HG02759 (cell line): Measurements from ENCODE around the gene SLC26A2.

Experiments used
- ATAC-seq: cut with Tn5 transposase; IDR thresholded peaks from one replicate; pipeline ENCODE4 v1.9.1; 2021; ENCODE audit warnings: mild to moderate bottlenecking, moderate library complexity; ENCODE audit not compliant: unreplicated experiment

Gene SLC26A2

DNA sequence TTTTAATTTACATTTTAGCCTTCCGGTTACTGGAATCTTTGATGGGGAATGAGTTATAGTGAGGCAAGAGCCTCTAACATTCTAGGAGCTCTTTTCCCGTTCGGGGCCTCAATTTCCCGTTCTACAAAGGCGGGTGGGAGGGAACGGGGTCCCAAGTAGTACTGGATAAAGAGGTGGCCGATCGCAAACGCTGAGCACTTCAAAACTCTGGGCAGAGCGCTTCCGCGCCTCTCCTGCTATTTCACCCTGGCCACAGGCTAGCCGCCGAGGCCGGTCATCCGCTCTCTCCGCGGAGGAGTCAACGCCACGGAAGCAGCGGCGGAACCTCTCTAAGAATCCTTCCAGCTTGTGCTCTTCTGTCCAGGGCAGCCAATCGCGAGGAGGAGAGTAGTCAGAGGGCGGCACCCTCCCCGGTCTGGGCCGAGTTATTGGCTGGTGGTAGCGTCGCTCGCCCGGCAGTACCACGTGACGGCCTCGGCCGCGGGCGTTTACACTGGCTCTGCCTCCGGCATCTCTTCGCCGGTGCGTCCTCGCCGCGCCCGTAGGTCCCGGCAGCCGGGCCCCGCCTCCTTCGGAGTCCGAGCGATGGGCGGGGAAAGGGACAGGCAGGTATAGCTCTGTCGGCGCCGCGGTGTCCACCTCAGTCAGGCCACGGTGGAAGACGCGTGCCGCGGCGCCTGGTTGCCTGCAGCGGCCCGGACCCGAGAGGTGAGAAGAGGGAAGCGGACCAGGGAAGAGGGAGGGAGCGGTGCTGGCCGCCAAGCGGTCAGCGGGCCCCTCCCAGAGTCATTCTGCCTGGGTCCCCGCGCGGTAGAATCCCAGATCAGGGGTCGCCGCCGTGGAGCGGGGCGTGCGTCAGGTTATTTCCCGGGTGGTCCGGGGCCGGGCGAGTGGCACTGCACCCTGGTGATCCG is at the start of gene SLC26A2:
SLC26A2 (plus strand) TSS at position 487 of the 914 bp plus-strand sequence. CDS start 16,895 bp downstream, outside the sequence.
- peak; percentile 99 for ATAC-seq

DNA sequence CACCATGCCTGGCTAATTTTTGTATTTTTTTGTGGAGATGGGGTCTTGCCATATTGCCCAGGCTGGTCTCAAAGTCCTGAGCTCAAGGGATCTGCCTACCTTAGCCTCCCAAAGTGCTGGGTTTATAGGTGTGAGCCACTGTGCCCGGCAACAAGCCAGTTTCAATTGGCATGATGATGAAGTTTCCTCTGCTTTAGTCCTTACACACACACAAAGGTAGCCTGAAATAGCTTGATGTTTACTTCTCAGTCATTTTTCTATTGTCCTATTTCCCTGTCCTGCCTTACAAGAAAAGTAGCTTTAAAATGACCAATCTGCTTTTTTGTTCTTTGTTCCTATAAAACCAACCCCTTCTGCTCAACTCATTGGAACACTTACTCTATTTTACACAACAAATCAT is 49.5 kb upstream of the SLC26A2 start:
- ATAC-seq = no peak

- ATAC-seq = no peak
These were observed 48.2 kb upstream of the SLC26A2 start for GRCh38 chr5:149912226-149912871.

- ATAC-seq = no peak
These were observed 46.8 kb upstream of the SLC26A2 start for GRCh38 chr5:149913436-149914419.

DNA sequence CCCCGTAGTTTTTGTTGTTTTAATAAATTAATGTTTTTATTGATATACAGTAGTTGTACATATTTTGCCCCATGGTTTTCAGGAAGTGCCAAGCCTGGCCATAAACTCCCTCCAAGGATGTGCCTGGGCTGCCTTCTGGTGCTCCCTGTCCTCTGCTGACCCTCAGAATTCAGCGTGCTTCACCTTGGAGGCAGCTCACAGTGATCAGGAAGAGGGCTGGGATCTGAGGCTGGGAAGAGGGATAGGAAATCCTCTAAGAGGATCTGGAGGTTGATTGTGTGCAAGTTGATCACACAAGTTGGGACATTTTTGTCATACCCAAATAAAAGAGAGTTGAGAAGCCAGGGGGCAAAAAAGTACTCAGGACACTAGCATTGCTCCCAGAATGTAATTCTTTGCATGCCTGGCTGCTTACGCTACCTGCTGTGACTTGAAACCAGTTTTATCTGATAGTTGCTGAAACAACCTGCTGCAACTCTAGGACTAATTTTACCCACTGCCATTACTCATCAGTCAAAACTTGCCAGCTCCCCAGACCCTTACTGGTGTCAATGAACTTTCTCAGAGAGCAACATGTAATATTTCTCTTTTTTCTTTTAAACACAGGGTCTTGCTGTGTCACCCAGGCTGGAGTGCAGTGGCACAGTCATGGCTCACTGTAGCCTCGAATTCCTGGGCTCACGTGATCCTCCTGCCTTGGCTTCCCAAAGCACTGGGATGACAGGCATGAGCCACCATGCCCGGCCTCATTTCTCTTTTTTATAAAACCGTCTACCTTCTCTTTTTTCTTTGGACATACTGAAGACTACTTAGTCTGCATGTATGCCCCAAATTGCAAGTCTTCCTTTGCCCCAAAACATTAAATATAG is 44.9 kb upstream of the SLC26A2 start:
- no peak for ATAC-seq

DNA sequence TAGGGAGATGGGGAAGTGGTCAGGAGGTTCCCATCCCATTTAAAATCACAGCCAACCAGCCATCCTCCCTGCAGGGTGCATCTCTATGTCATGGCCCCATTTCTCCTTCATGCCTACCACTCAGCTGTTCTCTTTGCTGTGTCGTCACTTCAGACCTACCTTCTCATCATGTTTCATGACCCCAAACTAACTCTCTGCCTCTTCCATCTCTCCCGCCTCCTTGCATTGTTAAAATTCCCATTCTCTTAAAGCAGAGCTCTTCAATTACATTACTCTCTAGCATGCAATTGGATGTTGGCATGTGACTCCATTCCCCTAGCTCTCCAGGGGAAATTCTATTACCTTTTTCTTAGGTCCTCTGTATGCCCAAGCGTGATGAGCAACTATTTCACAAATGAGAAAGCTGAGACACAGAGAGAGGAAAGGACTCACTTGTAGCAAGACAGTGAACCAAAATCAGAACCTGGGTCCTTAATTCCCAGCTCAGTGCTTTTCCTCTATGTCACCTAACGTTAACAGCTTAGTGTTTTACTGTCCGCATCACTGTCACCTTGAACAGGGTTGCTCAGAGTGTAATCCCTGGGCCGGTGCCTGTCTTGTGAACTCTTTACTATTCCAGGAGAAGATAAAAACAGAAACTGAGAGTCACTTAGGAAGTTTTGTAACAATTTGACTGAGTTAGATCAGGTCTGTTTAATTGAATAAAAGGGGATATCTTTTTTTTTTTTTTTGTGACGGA is 44.1 kb upstream of the SLC26A2 start:
- no peak for ATAC-seq

GRCh38 chr5:149917073-149917676 is 43.4 kb upstream of the SLC26A2 start:
- ATAC-seq = no peak

GRCh38 chr5:149921597-149921996 is 39.0 kb upstream of the SLC26A2 start:
- no peak for ATAC-seq

DNA sequence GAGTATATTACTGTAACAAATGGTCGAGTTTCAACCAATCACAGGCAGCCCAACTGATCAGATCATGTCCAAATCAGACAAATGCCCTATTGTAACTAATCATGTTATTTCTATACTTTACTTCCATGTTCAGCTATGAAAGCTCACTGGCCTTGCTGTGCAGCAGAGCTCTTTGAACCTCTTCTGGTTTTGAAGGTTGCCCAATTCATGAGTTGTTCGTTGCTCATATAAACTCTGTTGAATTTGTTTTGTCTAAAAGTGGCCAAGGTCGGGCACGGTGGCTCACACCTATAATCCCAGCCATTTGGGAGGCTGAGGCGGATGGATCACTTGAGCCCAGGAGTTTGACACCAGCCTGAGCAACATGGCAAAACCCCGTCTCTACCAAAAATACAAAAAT is 37.6 kb upstream of the SLC26A2 start:
- no peak for ATAC-seq

GRCh38 chr5:149924486-149924885 is 36.1 kb upstream of the SLC26A2 start:
- ATAC-seq = no peak

- ATAC-seq = no peak
These were observed 30.4 kb upstream of the SLC26A2 start for GRCh38 chr5:149930043-149930748.

DNA sequence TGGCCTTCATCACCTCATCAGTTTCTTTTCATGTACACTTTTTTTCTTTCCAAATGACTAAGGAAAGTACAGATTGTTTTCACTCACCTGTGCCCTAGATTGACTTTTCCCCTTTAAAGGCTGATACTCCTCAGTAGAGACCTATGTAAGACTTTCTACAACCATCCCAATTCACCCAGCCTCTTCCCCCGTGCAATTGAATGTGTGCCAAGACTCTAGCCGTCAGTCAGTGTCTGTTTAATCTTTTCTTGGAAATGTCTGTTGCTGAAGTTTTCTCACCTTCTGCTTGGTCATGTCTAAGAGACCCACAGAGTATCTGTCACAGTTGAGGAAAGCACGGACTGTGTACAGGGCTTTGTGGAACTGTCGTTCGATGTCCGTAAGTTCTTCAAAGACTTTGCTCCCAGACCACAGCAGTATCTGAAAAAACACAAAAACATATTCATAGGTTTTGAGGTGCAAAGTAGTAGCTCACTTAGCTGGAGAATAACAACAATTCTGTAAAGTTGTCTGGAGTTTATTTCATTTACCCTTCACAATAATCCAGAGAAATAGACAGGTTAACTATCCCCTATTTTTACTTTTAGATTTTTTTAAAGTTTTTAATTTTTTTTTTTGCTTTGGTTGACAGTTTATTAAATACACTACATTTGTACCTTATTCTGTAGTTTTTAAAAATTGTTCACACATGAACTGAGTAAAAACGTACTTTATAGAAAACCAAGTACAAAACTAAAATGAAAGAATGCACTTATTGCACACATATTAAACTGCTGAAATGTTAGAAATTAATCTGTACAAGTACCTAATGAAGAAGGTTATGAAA is 29.6 kb upstream of the SLC26A2 start:
- no peak for ATAC-seq

GRCh38 chr5:149931992-149932436 is 28.5 kb upstream of the SLC26A2 start:
- no peak for ATAC-seq

DNA sequence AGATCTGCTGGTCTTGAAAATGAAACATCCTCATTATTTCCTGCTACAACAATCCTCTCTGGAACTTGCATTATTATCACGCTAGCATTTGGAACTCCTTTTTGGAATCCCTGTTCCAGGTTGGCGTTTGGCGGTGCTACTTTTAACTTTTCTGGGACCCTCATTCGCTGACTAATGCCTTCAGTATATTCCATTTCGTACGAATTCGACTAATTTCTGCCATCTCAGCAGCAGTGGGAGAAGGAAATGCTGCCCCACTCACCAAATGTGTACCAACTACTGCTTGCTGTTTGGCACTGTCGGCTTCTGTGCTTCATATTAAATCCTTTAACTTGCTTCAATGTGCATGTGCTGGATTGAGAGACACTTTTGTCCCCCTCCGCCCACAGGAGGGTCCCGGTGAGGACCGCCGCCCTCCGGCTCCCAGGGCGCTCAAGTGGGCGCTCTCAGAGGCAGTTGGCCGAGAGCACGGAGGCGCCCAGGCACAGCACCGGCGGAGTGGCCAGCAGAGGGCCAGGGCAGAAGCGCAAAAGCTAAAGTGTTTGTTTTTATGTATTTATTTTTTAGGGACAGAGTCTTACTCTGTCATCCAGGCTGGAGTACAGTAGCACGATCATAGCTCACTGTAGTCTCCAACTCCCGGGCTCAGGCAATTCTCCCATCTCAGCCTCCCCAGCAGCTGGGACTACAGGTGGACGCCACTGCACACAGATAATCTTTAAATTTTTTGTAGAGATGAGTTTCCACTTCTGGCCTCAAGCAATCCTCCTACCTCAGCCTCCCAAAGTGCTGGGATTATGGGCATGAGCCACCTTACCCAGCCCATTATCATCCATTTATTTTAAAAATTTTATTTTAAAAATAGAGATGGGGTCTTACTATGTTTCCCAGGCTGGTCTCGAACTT is 27.9 kb upstream of the SLC26A2 start:
- no peak for ATAC-seq

GRCh38 chr5:149935431-149935901 is 25.1 kb upstream of the SLC26A2 start:
- no peak for ATAC-seq

DNA sequence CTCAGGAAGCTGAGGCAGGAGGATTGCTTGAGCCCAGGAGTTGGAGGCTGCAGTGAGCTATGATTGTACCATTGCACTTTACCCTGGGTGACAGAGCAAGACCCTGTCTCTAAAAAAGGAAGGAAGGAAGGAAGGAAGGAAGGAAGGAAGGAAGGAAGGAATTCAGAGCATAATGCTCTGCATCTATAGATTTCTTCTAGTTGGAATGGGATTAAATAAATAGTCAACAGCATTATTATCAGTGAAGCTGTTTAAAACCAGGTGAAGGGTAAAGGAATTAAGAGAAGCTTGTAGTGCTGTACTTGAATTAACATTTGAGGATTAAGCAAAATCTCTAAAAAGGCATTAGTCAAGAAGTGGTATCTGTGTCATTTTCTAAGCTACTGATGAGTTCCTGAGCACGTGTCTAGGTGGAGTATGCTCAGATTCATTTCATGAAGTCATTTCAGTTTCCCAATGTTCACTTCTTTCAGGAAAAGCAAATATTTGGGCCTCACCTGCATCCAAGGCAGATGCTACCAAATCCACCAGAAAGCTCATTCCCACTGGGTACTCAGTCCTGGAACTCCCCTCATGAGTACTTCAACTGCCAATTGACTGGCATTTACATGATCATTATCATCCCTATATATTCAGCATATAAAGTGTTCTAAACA is 24.4 kb upstream of the SLC26A2 start:
- no peak for ATAC-seq
